ENCODE results near the gene PEMT. TPM values are rescaled to one million over a fixed set of nuclear protein-coding genes. Genes with fewer than 3 reads are reported as not detected.

Gene PEMT
- total RNA-seq, 1 donor from 2014 or later = 12.2 TPM

GRCh38 chr17:17520599-17521232, 70.8 kb downstream of the PEMT start:
- ChIA-PET POLR2A (no interaction called here), CTCF (no interaction called here)
- Mint-ChIP-seq H3K9me3 (no peaks in the 10 kb centered on the region), H3K27me3 (no peaks in the 10 kb centered on the region), H3K27ac (no peak overlapping the region), H3K4me3 (no peak overlapping the region), H3K4me1 (no peaks in the 10 kb centered on the region), H3K36me3 (ENCODE audit: low read depth) (no peaks in the 10 kb centered on the region)
- DNase-seq (no peak), ATAC-seq (ENCODE audit: low read depth) (no peak)
- intact Hi-C loops (cut with micrococcal nuclease) = no loop called here
- TF ChIP-seq CTCF (IDR thresholded peaks at IDR 0.05) = no peak

GRCh38 chr17:17519886-17520285, 71.6 kb downstream of the PEMT start:
- no peak for ATAC-seq (ENCODE audit: low read depth)
- no peak overlapping the region for H3K27ac Mint-ChIP-seq
- TF ChIP-seq CTCF (IDR thresholded peaks at IDR 0.05) = no peak
- H3K9me3 Mint-ChIP-seq = no peaks in the 10 kb centered on the region
- no peak overlapping the region for H3K4me3 Mint-ChIP-seq
- H3K27me3 Mint-ChIP-seq = no peaks in the 10 kb centered on the region
- no peak for DNase-seq
- H3K4me1 Mint-ChIP-seq = no peaks in the 10 kb centered on the region
- CTCF ChIA-PET = no interaction called here
- no peaks in the 10 kb centered on the region for H3K36me3 Mint-ChIP-seq (ENCODE audit: low read depth)
- POLR2A ChIA-PET = no interaction called here
- intact Hi-C loops (cut with micrococcal nuclease) = no loop called here

- DNase-seq (no peak), ATAC-seq (ENCODE audit: low read depth) (no peak)
- no peak overlapping the region for H3K27ac Mint-ChIP-seq
- H3K4me1 Mint-ChIP-seq = no peaks in the 10 kb centered on the region
- no peaks in the 10 kb centered on the region for H3K9me3 Mint-ChIP-seq
- intact Hi-C loops (cut with micrococcal nuclease) = no loop called here
- no peak overlapping the region for H3K4me3 Mint-ChIP-seq
- no peaks in the 10 kb centered on the region for H3K36me3 Mint-ChIP-seq (ENCODE audit: low read depth)
- POLR2A ChIA-PET = no interaction called here
- no peak for TF ChIP-seq CTCF (IDR thresholded peaks at IDR 0.05)
- CTCF ChIA-PET = no interaction called here
- H3K27me3 Mint-ChIP-seq = no peaks in the 10 kb centered on the region
Observed at GRCh38 chr17:17518951-17519350, 72.6 kb downstream of the PEMT start.

- CTCF ChIA-PET = no interaction called here
- Mint-ChIP-seq H3K27me3 (no peaks in the 10 kb centered on the region), H3K27ac (no peak overlapping the region), H3K4me3 (no peak overlapping the region), H3K9me3 (no peaks in the 10 kb centered on the region), H3K36me3 (ENCODE audit: low read depth) (no peaks in the 10 kb centered on the region), H3K4me1 (no peaks in the 10 kb centered on the region)
- intact Hi-C loops (cut with micrococcal nuclease) = no loop called here
- no peak for ATAC-seq (ENCODE audit: low read depth)
- POLR2A ChIA-PET = no interaction called here
- DNase-seq = no peak
- TF ChIP-seq CTCF (IDR thresholded peaks at IDR 0.05) = no peak
Observed at GRCh38 chr17:17518014-17518413, 73.5 kb downstream of the PEMT start.

- POLR2A ChIA-PET = no interaction called here
- Mint-ChIP-seq H3K9me3 (no peaks in the 10 kb centered on the region), H3K4me3 (no peak overlapping the region), H3K27ac (no peak overlapping the region), H3K4me1 (no peaks in the 10 kb centered on the region), H3K27me3 (no peaks in the 10 kb centered on the region), H3K36me3 (ENCODE audit: low read depth) (no peaks in the 10 kb centered on the region)
- CTCF ChIA-PET = no interaction called here
- intact Hi-C loops (cut with micrococcal nuclease) = no loop called here
- no peak for TF ChIP-seq CTCF (IDR thresholded peaks at IDR 0.05)
- ATAC-seq (ENCODE audit: low read depth) (no peak), DNase-seq (no peak)
Observed at GRCh38 chr17:17516941-17517720, 74.4 kb downstream of the PEMT start.

Data from activated B cell treated with CpG ODN at 0.5 μM for 24 hours (primary cell).